IgD-negative memory B cell (primary cell): Measurements from ENCODE around the gene PTPDC1. TPM values are rescaled to one million over a fixed set of nuclear protein-coding genes. Genes with fewer than 3 reads are reported as not detected.
"Not testable (repeated sequence)": the region's sequence is repeated elsewhere in the genome, so short reads cannot be mapped to it uniquely, and the experiment has no call there.

Experiments
- H3K27ac Mint-ChIP-seq, 3 donors: one replicate each; pipeline ENCODE4 v1.8.0; 2020 to 2022; ENCODE audit warnings: mild to moderate bottlenecking in 3 of 3, mixed read lengths in 3 of 3, moderate library complexity in 1 of 3
- H3K27me3 Mint-ChIP-seq: one replicate; pipeline ENCODE4 v1.8.0; 2021; ENCODE audit warnings: mixed read lengths
- H3K36me3 Mint-ChIP-seq: one replicate; pipeline ENCODE4 v1.8.0; 2020; ENCODE audit warnings: mild to moderate bottlenecking, mixed read lengths
- H3K4me1 Mint-ChIP-seq, 3 donors: one replicate each; pipeline ENCODE4 v1.8.0; 2020 to 2022; ENCODE audit warnings: mixed read lengths in 3 of 3, mild to moderate bottlenecking in 1 of 3
- H3K4me3 Mint-ChIP-seq, 4 donors: one replicate each; pipeline ENCODE4 v1.8.0; 2020 to 2022; ENCODE audit warnings: mild to moderate bottlenecking in 4 of 4, mixed read lengths in 4 of 4, moderate library complexity in 3 of 4
- H3K9me3 Mint-ChIP-seq, 3 donors: one replicate each; pipeline ENCODE4 v1.8.0; 2020 to 2021; ENCODE audit warnings: mixed read lengths in 3 of 3, mild to moderate bottlenecking in 1 of 3
- polyA plus RNA-seq: library from polyadenylated mRNA; unstranded; fragments of 300-500 nt; fragmentation: Illumina TruSeq; gene quantifications from one replicate; pipeline ENCODE4 v1.2.3, GENCODE V29; 2021

The PTPDC1 gene
- polyA plus RNA-seq, 1 donor from 2014 or later, result 2.7 TPM

DNA sequence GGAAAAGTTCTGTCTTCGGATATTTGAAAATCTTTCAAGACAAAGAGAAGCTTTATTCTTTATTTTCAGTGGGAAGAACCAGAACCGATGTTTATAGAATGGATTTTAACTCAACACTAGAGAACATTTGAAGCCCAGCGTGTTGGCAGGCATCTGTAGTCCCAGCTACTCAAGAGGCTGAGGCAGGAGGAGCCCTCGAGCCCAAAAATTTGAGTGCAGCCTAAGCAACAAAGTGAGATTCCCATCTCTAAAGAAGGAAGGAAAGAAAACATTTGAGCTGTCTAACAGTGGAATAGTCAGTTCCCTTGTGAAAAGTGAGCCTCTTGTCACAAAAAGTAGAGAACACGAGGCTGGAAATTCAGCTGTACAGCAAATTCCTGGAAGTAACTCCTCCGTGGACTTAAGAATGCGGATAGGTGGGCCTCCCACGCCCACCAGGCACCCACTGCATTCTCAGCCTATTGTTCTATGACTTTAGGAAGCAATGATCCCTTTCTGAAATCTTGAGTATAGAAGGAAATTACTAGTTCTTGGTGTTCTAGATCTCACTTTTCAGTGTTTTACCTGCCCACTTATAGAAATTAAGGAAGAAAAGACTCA lies 2.3 kb upstream of the PTPDC1 start:
- no peak overlapping the region for H3K4me3 Mint-ChIP-seq
- H3K27me3 Mint-ChIP-seq, result no peaks in the 10 kb centered on the region
- H3K4me1 Mint-ChIP-seq, result no peaks in the 10 kb centered on the region
- peaks cover 5% of the 10 kb centered on the region for H3K36me3 Mint-ChIP-seq
- H3K9me3 Mint-ChIP-seq, result no peaks in the 10 kb centered on the region
- H3K27ac Mint-ChIP-seq, result no peak overlapping the region

DNA sequence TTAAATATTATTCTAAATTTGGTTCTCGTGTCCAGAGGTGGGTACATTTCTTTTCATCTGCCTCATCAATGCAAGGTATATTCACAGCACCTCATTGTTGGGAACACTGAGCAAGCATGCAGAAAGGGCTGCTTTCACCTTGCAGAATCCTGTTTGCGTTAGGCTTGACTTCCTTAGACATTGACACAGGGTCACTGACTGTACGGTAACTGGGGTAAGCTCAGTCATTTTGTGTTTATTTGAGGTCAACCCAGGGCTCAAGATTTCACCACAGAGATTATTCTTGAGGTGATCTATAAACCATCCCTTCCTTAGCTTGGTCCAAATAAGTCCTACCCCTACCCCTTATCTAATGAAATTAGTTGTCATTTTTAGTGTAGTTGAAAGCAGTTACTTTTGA lies 1.7 kb upstream of the PTPDC1 start:
- Mint-ChIP-seq H3K27ac (no peak overlapping the region), H3K4me3 (no peak overlapping the region), H3K4me1 (no peaks in the 10 kb centered on the region), H3K36me3 (peaks cover 5% of the 10 kb centered on the region), H3K27me3 (no peaks in the 10 kb centered on the region), H3K9me3 (no peaks in the 10 kb centered on the region)

DNA sequence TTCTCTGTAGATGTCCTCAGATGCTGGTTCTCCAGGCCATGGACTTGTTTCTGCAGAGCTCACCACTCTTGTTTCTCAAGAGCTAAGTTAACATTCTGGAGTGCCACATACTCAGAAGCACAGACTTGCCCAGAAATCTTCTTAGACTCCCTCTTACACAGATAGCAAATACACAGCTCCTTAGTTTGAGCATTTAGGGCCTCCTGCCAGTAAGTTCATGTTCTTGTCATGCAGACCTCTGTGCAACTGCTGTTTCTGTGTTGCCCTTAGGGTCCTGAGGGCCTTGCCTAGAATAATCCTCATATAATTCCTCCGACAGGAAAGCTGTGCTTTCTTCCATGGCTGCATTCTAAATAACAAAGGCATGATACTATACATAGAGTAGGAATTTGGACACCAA lies 1.3 kb upstream of the PTPDC1 start:
- no peaks in the 10 kb centered on the region for H3K27me3 Mint-ChIP-seq
- no peak overlapping the region for H3K27ac Mint-ChIP-seq
- H3K9me3 Mint-ChIP-seq, result no peaks in the 10 kb centered on the region

DNA sequence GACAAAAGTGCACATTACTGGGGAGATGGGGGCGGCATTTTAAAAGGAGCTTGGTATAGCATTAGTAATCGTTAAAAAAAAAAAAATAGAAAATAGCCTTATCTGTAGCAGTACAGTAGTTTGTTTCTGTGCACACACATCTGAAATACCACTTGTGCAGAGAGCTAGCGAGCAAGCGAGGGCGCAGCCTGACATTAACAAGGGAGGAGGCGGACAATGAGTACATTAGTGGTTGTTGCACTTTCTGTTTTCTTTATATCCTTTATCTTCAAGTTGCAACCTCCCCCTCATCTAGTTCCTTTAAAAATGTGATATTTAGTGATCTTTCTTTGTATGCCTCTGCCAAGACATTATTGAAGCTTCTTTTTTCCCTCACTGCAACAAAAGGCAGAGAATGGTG lies 880 bp upstream of the PTPDC1 start:
- Mint-ChIP-seq H3K27ac (no peak overlapping the region), H3K4me3 (no peak overlapping the region), H3K4me1 (no peaks in the 10 kb centered on the region), H3K27me3 (no peaks in the 10 kb centered on the region), H3K36me3 (peaks cover 3% of the 10 kb centered on the region), H3K9me3 (no peaks in the 10 kb centered on the region)

More for the DNA sequence above, 1.3 kb upstream of the PTPDC1 start:
- Mint-ChIP-seq H3K4me1 (no peaks in the 10 kb centered on the region), H3K36me3 (peaks cover 5% of the 10 kb centered on the region), H3K4me3 (no peak overlapping the region)

DNA sequence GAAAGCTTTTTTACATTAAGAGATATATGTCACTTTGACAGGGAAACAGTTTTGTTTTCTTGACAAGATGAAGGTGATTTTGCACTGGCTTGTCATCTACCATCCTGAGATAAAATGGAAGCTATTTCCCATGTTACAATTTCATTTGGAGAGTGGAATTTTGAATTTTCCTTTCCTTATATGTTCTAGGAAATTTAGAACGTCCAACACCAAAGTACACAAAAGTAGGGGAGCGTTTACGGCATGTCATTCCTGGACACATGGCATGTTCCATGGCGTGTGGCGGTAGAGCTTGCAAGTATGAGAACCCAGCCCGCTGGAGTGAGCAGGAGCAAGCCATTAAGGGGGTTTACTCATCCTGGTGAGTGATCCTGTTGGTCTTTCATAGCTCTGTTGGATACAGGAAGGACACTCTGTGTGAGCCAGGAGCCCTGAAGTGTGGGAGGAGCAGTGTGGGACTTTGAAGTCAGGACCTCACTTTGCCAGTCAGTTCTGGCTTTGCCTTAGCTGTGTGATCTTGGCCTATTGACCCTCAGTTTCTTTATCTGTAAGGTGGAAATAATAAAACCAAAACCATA lies 887 bp downstream of the PTPDC1 start:
- H3K4me3 Mint-ChIP-seq, result no peak overlapping the region
- no peaks in the 10 kb centered on the region for H3K9me3 Mint-ChIP-seq
- peaks cover 3% of the 10 kb centered on the region for H3K36me3 Mint-ChIP-seq
- H3K27ac Mint-ChIP-seq, result no peak overlapping the region
- H3K4me1 Mint-ChIP-seq, result no peaks in the 10 kb centered on the region
- H3K27me3 Mint-ChIP-seq, result no peaks in the 10 kb centered on the region

DNA sequence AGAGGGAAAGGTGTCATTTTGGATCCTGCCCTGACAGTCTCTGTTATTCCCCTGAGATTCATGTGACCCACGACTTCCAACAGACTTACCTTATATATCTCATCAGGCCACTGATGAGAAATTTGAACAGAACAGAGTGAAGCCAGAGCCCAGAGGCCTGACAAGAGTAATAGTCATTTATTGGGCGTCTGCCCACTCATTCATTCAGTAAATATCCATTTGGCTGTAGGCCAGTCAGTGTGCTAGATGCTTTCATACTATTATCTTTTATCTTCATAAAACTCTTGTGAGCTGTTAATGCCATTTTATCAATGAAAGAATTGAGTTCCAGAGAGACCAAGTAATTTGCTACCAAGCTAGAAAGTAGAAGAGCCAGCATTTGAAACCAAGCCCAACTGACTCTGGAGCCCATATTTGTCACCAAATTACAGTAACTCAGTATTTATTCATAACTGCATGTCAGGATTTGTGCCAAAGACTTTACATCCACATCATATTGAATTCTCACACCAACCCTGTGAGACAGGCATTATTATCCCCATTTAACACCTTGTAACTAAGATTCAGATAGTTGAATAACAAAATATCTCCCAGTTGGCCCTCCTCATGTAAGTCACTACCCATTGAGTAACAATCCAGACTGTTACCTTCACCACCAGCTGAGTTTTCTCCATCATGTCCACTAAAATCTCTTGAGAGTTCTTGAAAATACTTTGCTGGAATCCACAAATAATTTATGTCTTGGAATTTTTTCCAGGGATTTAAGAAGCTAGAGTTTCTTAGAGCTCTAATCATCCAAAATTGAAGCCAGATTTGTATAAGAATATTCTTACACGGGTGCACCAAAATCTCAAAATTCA lies 2.5 kb downstream of the PTPDC1 start:
- Mint-ChIP-seq H3K27ac (no peak overlapping the region), H3K27me3 (no peaks in the 10 kb centered on the region), H3K36me3 (no peaks in the 10 kb centered on the region), H3K4me1 (no peaks in the 10 kb centered on the region), H3K4me3 (no peak overlapping the region), H3K9me3 (no peaks in the 10 kb centered on the region)

DNA sequence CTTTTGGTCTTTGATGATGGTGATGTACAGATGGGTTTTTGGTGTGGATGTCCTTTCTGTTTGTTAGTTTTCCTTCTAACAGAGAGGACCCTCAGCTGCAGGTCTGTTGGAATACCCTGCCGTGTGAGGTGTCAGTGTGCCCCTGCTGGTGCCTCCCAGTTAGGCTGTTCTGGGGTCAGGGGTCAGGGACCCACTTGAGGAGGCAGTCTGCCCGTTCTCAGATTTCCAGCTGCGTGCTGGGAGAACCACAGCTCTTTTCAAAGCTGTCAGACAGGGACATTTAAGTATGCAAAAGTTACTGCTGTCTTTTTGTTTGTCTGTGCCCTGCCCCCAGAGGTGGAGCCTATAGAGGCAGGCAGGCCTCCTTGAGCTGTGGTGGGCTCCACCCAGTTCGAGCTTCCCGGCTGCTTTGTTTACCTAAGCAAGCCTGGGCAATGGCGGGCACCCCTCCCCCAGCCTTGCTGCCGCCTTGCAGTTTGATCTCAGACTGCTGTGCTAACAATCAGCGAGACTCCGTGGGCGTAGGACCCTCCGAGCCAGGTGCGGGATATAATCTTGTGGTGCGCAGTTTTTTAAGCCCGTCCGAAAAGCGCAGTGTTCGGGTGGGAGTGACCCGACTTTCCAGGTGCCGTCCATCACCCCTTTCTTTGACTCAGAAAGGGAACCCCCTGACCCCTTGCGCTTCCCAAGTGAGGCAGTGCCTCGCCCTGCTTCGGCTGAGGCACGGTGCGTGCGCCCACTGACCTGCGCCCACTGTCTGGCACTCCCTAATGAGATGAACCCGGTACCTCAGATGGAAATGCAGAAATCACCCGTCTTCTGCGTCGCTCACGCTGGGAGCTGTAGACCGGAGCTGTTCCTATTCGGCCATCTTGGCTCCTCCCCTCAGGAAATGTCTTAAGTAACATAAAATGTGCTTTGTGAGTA lies 10.2 kb downstream of the PTPDC1 start:
- not testable (repeated sequence) for H3K4me1 Mint-ChIP-seq, H3K27me3 Mint-ChIP-seq, H3K36me3 Mint-ChIP-seq, H3K27ac Mint-ChIP-seq, H3K9me3 Mint-ChIP-seq, H3K4me3 Mint-ChIP-seq

DNA sequence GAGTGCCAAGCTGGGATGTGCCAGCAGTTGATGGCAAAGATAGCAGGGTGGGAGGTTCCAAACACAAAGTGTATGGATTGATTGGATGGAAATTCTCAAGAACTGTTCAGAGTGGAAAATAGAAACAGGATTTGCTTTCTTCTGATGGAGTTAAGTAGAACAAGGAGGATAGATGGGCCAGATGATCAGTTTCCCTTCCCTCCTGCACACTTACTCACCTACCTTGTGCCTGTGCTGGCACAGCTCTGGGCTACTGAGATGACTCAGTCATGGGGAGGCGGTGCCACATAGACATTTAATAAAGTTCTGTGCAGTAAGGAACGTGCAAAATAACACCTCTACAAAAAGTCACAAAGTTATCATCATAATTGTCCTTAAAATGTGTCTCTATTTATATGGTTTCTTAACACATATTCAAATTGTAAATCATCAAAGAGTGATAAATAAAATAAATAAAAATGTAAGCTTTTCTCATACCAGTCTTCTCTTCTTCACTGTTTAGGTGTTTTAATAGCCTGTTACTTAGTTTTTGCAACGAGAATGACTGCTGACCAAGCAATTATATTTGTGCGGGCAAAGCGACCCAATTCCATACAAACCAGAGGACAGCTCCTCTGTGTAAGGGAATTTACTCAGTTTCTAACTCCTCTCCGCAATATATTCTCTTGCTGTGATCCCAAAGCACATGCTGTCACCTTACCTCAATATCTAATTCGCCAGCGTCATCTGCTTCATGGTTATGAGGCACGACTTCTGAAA lies 12.7 kb downstream of the PTPDC1 start:
- no peak overlapping the region for H3K4me3 Mint-ChIP-seq

DNA sequence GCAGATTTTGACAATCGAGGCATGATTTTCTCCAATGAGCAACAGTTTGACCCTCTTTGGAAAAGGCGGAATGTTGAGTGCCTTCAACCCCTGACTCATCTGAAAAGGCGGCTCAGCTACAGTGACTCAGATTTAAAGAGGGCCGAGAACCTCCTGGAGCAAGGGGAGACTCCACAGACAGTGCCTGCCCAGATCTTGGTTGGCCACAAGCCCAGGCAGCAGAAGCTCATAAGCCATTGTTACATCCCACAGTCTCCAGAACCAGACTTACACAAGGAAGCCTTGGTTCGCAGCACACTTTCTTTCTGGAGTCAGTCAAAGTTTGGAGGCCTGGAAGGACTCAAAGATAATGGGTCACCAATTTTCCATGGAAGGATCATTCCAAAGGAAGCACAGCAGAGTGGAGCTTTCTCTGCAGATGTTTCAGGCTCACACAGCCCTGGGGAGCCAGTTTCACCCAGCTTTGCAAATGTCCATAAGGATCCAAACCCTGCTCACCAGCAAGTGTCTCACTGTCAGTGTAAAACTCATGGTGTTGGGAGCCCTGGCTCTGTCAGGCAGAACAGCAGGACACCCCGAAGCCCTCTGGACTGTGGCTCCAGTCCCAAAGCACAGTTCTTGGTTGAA lies 13.6 kb downstream of the PTPDC1 start:
- no peaks in the 10 kb centered on the region for H3K36me3 Mint-ChIP-seq
- H3K4me3 Mint-ChIP-seq, result no peak overlapping the region
- H3K27ac Mint-ChIP-seq, result no peak overlapping the region
- H3K9me3 Mint-ChIP-seq, result no peaks in the 10 kb centered on the region
- H3K4me1 Mint-ChIP-seq, result no peaks in the 10 kb centered on the region
- H3K27me3 Mint-ChIP-seq, result no peaks in the 10 kb centered on the region

More for the DNA sequence above, 12.7 kb downstream of the PTPDC1 start:
- Mint-ChIP-seq H3K27me3 (no peaks in the 10 kb centered on the region), H3K36me3 (no peaks in the 10 kb centered on the region), H3K27ac (no peak overlapping the region), H3K4me1 (no peaks in the 10 kb centered on the region), H3K9me3 (no peaks in the 10 kb centered on the region)

DNA sequence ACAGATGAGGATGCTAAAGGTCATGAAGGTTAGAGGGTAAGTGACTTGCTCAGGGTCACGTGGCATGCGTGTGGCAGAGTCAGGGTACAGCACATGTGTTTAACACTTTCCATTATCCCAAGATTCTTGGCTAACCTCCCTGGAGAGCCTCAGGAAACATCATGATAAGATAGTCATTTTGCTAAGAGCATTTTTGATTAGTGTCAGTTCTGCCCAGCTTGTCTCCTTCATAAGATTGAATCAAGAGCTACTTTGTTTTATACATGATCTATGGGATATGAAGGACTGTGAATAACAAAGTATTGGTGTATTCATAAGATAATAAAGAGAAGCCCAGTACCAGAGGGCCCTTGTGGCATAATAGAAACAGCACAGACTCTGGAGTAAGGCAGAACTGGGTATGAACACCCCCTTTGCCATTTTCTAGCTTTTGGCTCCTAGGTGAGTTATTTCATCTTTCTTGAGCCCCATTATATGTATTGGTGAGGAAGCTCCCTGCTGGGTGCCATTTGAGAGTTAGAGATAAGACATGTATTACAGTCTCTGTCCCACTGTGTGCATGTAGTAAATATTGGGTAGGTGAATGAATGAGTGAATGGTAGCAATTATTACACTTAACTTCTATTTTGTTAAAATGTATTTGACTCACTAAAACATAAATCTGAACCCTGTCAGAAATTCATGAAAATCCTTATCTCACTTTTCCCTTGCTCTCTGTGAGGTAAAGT lies 16.1 kb downstream of the PTPDC1 start:
- no peak overlapping the region for H3K27ac Mint-ChIP-seq
- no peaks in the 10 kb centered on the region for H3K27me3 Mint-ChIP-seq
- no peaks in the 10 kb centered on the region for H3K4me1 Mint-ChIP-seq
- no peaks in the 10 kb centered on the region for H3K9me3 Mint-ChIP-seq
- no peaks in the 10 kb centered on the region for H3K36me3 Mint-ChIP-seq
- no peak overlapping the region for H3K4me3 Mint-ChIP-seq

DNA sequence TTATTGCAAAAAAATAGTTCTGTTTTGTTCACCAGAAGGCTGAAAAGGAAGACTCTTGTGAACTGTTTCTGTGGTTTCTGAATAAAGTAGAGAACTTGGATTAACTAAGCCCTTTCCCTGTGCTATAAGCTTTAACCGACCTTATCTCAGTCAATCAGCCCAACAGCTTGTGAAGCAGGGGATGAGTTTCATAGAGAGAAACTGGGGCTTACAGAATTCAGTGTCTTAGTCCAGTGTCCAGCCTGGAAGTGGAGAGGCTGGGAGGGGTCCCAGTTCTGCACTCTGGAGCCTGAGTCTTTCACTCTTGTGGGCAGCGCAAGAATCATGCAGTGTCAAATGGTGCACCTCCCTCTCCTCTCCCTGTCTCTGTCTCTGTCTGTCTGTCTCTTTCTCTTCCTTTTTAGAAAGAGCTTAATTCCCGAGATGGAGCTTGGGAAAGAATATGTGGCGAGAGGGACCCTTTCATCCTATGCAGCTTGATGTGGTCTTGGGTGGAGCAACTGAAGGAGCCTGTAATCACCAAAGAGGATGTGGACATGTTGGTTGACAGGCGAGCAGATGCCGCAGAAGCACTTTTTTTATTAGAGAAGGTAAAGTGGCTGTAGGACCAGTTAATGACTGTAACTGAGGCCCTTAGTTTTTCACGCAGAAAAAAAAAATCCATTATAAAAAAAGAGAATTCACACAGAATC lies 17.0 kb downstream of the PTPDC1 start:
- Mint-ChIP-seq H3K9me3 (no peaks in the 10 kb centered on the region), H3K27me3 (no peaks in the 10 kb centered on the region), H3K27ac (no peak overlapping the region), H3K4me3 (no peak overlapping the region), H3K36me3 (no peaks in the 10 kb centered on the region), H3K4me1 (no peaks in the 10 kb centered on the region)

DNA sequence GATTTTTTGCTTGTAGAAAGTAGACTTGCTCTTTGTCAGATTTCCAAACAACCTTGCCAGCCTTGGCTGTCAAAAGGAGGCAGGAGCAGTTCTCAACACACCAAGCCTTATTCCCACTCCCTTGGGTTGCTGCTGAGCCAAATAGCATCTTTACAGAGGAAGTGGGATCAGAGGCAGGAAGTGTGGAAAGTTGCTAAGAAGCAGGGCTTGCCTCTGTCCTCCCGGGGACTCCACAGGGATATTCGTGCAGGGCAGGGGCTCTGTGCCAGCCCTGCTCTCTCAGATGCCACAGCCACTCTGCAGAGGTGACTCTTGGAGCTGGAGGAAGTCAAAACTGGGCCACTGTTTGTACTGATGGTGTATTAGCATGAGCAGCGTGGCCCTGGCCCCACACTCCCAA lies 24.3 kb downstream of the PTPDC1 start:
- Mint-ChIP-seq H3K4me1 (no peaks in the 10 kb centered on the region), H3K36me3 (no peaks in the 10 kb centered on the region), H3K4me3 (no peak overlapping the region), H3K27ac (no peak overlapping the region), H3K9me3 (peaks cover 0 to 4% (median 0%) of the 10 kb centered on the region in 3 donors), H3K27me3 (no peaks in the 10 kb centered on the region)

DNA sequence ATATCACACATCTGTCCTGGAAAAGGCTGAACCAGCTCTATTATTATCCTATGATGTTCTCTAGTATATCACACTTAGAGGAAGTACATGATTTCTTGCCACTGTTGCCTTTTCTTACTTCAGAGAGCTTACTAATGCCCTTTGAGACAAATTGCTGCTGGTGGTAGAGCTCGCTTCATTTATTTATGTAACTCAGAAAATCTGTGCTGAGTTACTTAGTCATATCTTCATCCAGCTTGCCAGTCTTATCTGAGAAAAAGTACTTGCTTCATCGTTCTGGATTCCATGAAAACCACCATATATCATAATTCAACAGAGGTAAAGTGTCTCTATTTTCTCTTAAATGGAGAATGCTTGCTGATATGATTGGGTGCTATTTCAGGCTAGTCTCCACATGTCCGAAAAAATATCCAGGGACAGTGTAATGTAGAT lies 26.6 kb downstream of the PTPDC1 start:
- H3K4me1 Mint-ChIP-seq, result no peaks in the 10 kb centered on the region
- no peak overlapping the region for H3K4me3 Mint-ChIP-seq
- no peaks in the 10 kb centered on the region for H3K27me3 Mint-ChIP-seq
- H3K36me3 Mint-ChIP-seq, result no peaks in the 10 kb centered on the region
- no peak overlapping the region for H3K27ac Mint-ChIP-seq
- H3K9me3 Mint-ChIP-seq, result peaks cover 0 to 4% (median 0%) of the 10 kb centered on the region in 3 donors
